ENCODE data around the gene PCDHGB2.
"Not testable (repeated sequence)": the region's sequence is repeated elsewhere in the genome, so short reads cannot be mapped to it uniquely, and the experiment has no call there.

Gene PCDHGB2

DNA sequence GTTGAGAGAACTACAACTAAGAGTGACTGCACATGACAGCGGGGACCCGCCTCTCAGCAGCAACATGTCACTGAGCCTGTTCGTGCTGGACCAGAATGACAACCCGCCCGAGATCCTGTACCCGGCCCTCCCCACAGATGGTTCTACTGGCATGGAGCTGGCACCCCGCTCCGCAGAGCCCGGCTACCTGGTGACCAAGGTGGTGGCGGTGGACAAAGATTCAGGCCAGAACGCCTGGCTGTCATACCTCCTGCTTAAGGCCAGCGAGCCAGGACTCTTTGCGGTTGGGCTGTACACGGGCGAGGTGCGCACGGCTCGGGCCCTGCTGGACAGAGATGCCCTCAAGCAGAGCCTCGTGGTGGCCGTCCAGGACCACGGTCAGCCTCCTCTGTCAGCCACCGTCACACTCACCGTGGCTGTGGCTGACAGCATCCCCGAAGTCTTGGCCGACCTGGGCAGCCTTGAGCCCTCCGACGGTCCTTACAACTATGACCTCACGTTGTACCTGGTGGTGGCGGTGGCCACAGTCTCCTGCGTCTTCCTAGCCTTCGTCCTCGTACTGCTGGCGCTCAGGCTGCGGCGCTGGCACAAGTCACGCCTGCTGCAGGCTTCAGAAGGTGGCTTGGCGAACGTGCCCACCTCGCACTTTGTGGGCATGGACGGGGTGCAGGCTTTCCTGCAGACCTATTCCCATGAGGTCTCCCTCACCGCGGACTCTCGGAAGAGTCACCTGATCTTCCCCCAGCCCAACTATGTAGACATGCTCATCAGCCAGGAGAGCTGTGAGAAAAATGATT lies 24.9 kb downstream of the PCDHGB2 start:
- Mint-ChIP-seq H3K4me1 (no peaks in the 10 kb centered on the region), H3K27ac (no peak overlapping the region), H3K36me3 (ENCODE audit: low read depth) (peaks cover 18% of the 10 kb centered on the region), H3K27me3 (ENCODE audit: low read depth) (no peaks in the 10 kb centered on the region), H3K9me3 (peaks cover 74% of the 10 kb centered on the region), H3K4me3 (no peak overlapping the region)
- TF ChIP-seq, protein P1, sequence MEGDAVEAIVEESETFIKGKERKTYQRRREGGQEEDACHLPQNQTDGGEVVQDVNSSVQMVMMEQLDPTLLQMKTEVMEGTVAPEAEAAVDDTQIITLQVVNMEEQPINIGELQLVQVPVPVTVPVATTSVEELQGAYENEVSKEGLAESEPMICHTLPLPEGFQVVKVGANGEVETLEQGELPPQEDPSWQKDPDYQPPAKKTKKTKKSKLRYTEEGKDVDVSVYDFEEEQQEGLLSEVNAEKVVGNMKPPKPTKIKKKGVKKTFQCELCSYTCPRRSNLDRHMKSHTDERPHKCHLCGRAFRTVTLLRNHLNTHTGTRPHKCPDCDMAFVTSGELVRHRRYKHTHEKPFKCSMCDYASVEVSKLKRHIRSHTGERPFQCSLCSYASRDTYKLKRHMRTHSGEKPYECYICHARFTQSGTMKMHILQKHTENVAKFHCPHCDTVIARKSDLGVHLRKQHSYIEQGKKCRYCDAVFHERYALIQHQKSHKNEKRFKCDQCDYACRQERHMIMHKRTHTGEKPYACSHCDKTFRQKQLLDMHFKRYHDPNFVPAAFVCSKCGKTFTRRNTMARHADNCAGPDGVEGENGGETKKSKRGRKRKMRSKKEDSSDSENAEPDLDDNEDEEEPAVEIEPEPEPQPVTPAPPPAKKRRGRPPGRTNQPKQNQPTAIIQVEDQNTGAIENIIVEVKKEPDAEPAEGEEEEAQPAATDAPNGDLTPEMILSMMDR (IDR thresholded peaks at IDR 0.05; ENCODE audit: unreplicated experiment in 3 of 3): no peak

DNA sequence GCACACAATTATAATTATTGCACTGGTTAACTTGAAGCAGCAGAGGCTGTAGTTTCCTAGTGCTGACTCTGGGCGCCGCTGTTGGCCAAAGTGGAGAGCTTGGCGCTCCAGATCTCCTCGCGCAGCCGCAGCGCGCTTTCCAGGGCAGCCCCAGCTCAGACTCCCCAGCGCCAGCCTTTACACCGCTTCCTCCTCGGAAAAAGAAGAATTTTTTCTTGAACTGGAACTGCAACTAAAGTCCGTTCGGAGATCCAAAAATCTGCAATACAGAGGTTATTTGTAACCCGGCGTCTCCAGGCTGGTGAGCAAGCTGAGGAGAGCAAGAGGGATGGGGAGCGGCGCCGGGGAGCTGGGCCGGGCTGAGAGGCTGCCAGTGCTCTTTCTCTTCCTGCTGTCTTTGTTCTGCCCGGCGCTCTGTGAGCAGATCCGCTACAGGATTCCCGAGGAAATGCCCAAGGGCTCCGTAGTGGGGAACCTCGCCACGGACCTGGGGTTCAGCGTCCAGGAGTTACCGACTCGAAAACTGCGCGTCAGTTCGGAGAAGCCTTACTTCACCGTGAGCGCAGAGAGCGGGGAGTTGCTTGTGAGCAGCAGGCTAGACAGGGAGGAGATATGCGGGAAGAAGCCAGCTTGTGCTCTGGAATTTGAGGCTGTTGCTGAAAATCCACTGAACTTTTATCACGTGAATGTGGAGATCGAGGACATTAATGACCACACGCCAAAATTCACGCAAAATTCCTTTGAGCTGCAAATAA lies 27.9 kb downstream of the PCDHGB2 start, which contains the start of gene PCDHGB4:
Gene PCDHGB4 (plus strand): TSS at position 142 of the 755 bp plus-strand sequence. CDS start 187 bp downstream, at position 329.
- not testable (repeated sequence) for H3K4me1 Mint-ChIP-seq; H3K27me3 Mint-ChIP-seq (ENCODE audit: low read depth)
- Mint-ChIP-seq H3K9me3 (peaks cover 74% of the 10 kb centered on the region), H3K36me3 (ENCODE audit: low read depth) (peaks cover 38% of the 10 kb centered on the region), H3K4me3 (peak within 1 kb of the TSS; percentile 65 to 82 (median 78)), H3K27ac (peak within 1 kb of the TSS in 1 of 3 experiments; percentile 58)
- TF ChIP-seq, protein P1 (IDR thresholded peaks at IDR 0.05; ENCODE audit: unreplicated experiment in 3 of 3): peak; percentile 10 to 41 (median 25)

DNA sequence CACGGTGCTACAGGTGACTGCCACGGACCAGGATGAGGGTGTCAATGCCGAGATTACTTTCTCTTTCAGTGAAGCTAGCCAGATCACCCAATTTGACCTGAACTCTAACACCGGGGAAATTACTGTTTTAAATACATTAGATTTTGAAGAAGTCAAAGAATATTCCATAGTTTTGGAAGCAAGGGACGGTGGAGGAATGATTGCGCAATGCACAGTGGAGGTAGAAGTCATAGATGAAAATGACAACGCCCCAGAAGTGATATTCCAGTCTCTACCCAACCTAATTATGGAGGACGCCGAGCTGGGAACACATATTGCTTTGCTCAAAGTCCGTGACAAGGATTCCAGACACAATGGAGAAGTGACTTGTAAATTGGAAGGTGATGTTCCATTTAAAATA lies 28.9 kb downstream of the PCDHGB2 start:
- Mint-ChIP-seq H3K27ac (no peak overlapping the region), H3K36me3 (ENCODE audit: low read depth) (peaks cover 41% of the 10 kb centered on the region), H3K27me3 (ENCODE audit: low read depth) (no peaks in the 10 kb centered on the region), H3K9me3 (peaks cover 76% of the 10 kb centered on the region), H3K4me1 (no peaks in the 10 kb centered on the region), H3K4me3 (peak overlapping the region in 1 of 3 experiments; percentile 1)
- TF ChIP-seq, protein P1 (IDR thresholded peaks at IDR 0.05; ENCODE audit: unreplicated experiment in 3 of 3): no peak

DNA sequence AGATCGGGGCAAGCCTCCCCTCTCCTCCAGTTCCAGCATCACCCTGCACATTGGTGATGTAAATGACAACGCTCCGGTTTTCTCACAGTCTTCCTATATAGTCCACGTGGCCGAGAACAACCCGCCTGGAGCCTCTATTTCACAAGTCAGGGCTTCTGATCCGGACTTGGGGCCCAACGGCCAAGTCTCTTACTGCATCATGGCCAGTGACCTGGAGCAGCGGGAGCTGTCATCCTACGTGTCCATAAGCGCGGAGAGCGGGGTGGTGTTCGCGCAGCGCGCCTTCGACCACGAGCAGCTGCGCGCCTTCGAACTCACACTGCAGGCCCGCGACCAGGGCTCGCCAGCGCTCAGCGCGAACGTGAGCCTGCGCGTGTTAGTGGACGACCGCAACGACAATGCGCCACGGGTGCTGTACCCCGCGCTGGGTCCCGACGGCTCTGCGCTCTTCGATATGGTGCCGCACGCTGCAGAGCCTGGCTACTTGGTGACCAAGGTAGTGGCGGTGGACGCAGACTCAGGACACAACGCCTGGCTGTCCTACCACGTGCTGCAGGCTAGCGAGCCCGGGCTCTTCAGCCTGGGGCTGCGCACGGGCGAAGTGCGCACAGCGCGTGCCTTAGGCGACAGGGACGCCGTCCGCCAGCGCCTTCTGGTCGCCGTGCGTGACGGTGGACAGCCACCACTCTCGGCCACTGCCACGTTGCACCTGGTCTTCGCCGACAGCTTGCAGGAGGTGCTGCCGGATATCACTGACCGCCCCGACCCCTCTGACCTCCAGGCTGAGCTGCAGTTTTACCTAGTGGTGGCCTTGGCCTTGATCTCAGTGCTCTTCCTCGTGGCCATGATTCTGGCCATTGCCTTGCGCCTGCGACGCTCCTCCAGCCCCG lies 29.6 kb downstream of the PCDHGB2 start:
- TF ChIP-seq, protein P1 (IDR thresholded peaks at IDR 0.05; ENCODE audit: unreplicated experiment in 3 of 3): no peak
- H3K27me3 Mint-ChIP-seq (ENCODE audit: low read depth): no peaks in the 10 kb centered on the region
- H3K36me3 Mint-ChIP-seq (ENCODE audit: low read depth): peaks cover 46% of the 10 kb centered on the region
- H3K4me3 Mint-ChIP-seq: peak overlapping the region in 1 of 3 experiments; percentile 53
- H3K9me3 Mint-ChIP-seq: peaks cover 75% of the 10 kb centered on the region
- H3K27ac Mint-ChIP-seq: no peak overlapping the region
- no peaks in the 10 kb centered on the region for H3K4me1 Mint-ChIP-seq

DNA sequence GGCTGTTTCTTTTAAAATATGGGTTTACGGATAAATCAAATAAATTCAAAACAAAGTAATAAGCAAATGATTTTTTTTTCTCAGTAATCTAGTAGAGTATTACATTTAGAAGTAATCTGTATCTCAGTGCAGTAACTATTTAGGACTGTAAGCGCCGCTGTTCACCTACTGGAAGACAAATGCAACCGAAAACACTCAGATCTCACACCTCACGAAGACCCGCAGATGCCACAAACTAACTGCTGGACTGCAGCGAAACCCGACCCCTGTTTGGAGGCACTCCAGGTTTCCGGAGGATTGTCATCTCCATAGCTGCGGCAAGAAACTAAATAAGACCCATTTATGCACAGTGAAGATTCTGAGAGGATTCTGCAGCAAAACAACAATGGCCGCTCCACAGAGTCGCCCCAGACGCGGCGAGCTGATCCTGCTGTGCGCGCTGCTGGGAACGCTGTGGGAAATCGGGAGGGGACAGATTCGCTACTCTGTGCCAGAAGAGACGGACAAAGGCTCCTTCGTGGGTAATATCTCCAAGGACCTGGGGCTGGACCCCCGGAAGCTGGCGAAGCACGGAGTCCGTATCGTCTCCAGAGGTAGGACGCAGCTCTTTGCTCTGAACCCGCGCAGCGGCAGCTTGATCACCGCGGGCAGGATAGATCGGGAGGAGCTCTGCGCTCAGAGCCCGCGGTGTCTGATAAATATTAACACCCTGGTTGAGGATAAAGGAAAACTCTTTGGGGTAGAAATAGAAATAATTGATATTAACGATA lies 32.8 kb downstream of the PCDHGB2 start, which contains the start of gene PCDHGA8:
Gene PCDHGA8 (plus strand): TSS at position 205 of the 770 bp plus-strand sequence. CDS start 181 bp downstream, at position 386.
- Mint-ChIP-seq H3K36me3 (ENCODE audit: low read depth) (peaks cover 63% of the 10 kb centered on the region), H3K4me1 (no peaks in the 10 kb centered on the region), H3K27me3 (ENCODE audit: low read depth) (no peaks in the 10 kb centered on the region), H3K9me3 (peaks cover 68% of the 10 kb centered on the region), H3K27ac (no peak within 1 kb of the TSS), H3K4me3 (no peak within 1 kb of the TSS)
- TF ChIP-seq, protein P1 (IDR thresholded peaks at IDR 0.05; ENCODE audit: unreplicated experiment in 3 of 3): no peak

Measured in nephron (organoid).